ENCODE results near the gene TRAPPC11.

The TRAPPC11 gene

GRCh38 chr4:183738081-183738673, 79.1 kb downstream of the TRAPPC11 start:
- Histone ChIP-seq H2AFZ (ENCODE audit: low read depth, low read length) (no peak overlapping the region), H3K9ac (ENCODE audit: low read length) (no peak overlapping the region), H3K9me3 (ENCODE audit: insufficient read depth, low read length) (no peaks in the 10 kb centered on the region), H3K79me2 (ENCODE audit: low read length) (no peaks in the 10 kb centered on the region), H3K4me2 (ENCODE audit: low read length) (no peak overlapping the region), H4K20me1 (ENCODE audit: insufficient read depth, low read length) (no peaks in the 10 kb centered on the region), H3K36me3 (replicated peaks; ENCODE audit: low read depth, low read length) (no peaks in the 10 kb centered on the region), H3K4me1 (ENCODE audit: low read length) (no peaks in the 10 kb centered on the region), H3K27me3 (ENCODE audit: low read depth, low read length) (no peaks in the 10 kb centered on the region), H3K4me3 (ENCODE audit: low read length) (no peak overlapping the region), H3K27ac (ENCODE audit: low read length) (no peak overlapping the region)
- no peak for TF ChIP-seq EZH2phosphoT487 (IDR thresholded peaks at IDR 0.05; ENCODE audit: low read depth)
- no peak for TF ChIP-seq CTCF (IDR thresholded peaks at IDR 0.05; ENCODE audit: low read depth, low read length)

GRCh38 chr4:183738961-183739360, 79.9 kb downstream of the TRAPPC11 start:
- Histone ChIP-seq H2AFZ (ENCODE audit: low read depth, low read length) (no peak overlapping the region), H3K27me3 (ENCODE audit: low read depth, low read length) (no peaks in the 10 kb centered on the region), H3K9ac (ENCODE audit: low read length) (no peak overlapping the region), H3K4me2 (ENCODE audit: low read length) (no peak overlapping the region), H3K27ac (ENCODE audit: low read length) (no peak overlapping the region), H3K9me3 (ENCODE audit: insufficient read depth, low read length) (no peaks in the 10 kb centered on the region), H3K79me2 (ENCODE audit: low read length) (no peaks in the 10 kb centered on the region), H4K20me1 (ENCODE audit: insufficient read depth, low read length) (no peaks in the 10 kb centered on the region), H3K4me3 (ENCODE audit: low read length) (no peak overlapping the region), H3K36me3 (replicated peaks; ENCODE audit: low read depth, low read length) (no peaks in the 10 kb centered on the region), H3K4me1 (ENCODE audit: low read length) (no peaks in the 10 kb centered on the region)
- TF ChIP-seq EZH2phosphoT487 (IDR thresholded peaks at IDR 0.05; ENCODE audit: low read depth) = no peak
- TF ChIP-seq CTCF (IDR thresholded peaks at IDR 0.05; ENCODE audit: low read depth, low read length) = no peak

- H3K9me3 ChIP-seq (ENCODE audit: insufficient read depth, low read length) = no peaks in the 10 kb centered on the region
- no peak overlapping the region for H3K4me3 ChIP-seq (ENCODE audit: low read length)
- no peak overlapping the region for H3K27ac ChIP-seq (ENCODE audit: low read length)
- TF ChIP-seq CTCF (IDR thresholded peaks at IDR 0.05; ENCODE audit: low read depth, low read length) (no peak), EZH2phosphoT487 (IDR thresholded peaks at IDR 0.05; ENCODE audit: low read depth) (no peak)
- H3K36me3 ChIP-seq (replicated peaks; ENCODE audit: low read depth, low read length) = no peaks in the 10 kb centered on the region
- no peaks in the 10 kb centered on the region for H4K20me1 ChIP-seq (ENCODE audit: insufficient read depth, low read length)
- H3K27me3 ChIP-seq (ENCODE audit: low read depth, low read length) = no peaks in the 10 kb centered on the region
- no peak overlapping the region for H3K4me2 ChIP-seq (ENCODE audit: low read length)
- no peaks in the 10 kb centered on the region for H3K4me1 ChIP-seq (ENCODE audit: low read length)
- no peak overlapping the region for H3K9ac ChIP-seq (ENCODE audit: low read length)
- no peak overlapping the region for H2AFZ ChIP-seq (ENCODE audit: low read depth, low read length)
- no peaks in the 10 kb centered on the region for H3K79me2 ChIP-seq (ENCODE audit: low read length)
Measured at GRCh38 chr4:183746305-183747229, 87.5 kb downstream of the TRAPPC11 start.

GRCh38 chr4:183747380-183747779, 88.3 kb downstream of the TRAPPC11 start:
- Histone ChIP-seq H3K27ac (ENCODE audit: low read length) (no peak overlapping the region), H3K9me3 (ENCODE audit: insufficient read depth, low read length) (no peaks in the 10 kb centered on the region), H3K4me3 (ENCODE audit: low read length) (no peak overlapping the region), H3K79me2 (ENCODE audit: low read length) (no peaks in the 10 kb centered on the region), H3K36me3 (replicated peaks; ENCODE audit: low read depth, low read length) (no peaks in the 10 kb centered on the region), H3K9ac (ENCODE audit: low read length) (no peak overlapping the region), H3K4me2 (ENCODE audit: low read length) (no peak overlapping the region), H2AFZ (ENCODE audit: low read depth, low read length) (no peak overlapping the region), H3K27me3 (ENCODE audit: low read depth, low read length) (no peaks in the 10 kb centered on the region), H3K4me1 (ENCODE audit: low read length) (no peaks in the 10 kb centered on the region), H4K20me1 (ENCODE audit: insufficient read depth, low read length) (no peaks in the 10 kb centered on the region)
- TF ChIP-seq EZH2phosphoT487 (IDR thresholded peaks at IDR 0.05; ENCODE audit: low read depth) (no peak), CTCF (IDR thresholded peaks at IDR 0.05; ENCODE audit: low read depth, low read length) (no peak)

All from OCI-LY3 (cell line).